Measurements from ENCODE around the gene TEX13B.
"Not testable (repeated sequence)": the region's sequence is repeated elsewhere in the genome, so short reads cannot be mapped to it uniquely, and the experiment has no call there.

Gene TEX13B

GRCh38 chrX:107968623-107969022 lies 13.5 kb downstream of the TEX13B start:
- Histone ChIP-seq H3K4me2 (ENCODE audit: low read length) (no peak overlapping the region), H3K9ac (no peak overlapping the region), H3K4me3 (ENCODE audit: low read depth, low read length) (no peak overlapping the region), H3K36me3 (ENCODE audit: control insufficient read depth, insufficient read depth, low read length) (no peaks in the 10 kb centered on the region), H3K4me1 (no peaks in the 10 kb centered on the region), H3K27me3 (ENCODE audit: control insufficient read depth, insufficient read depth, low read length) (no peaks in the 10 kb centered on the region), H3K27ac (no peak overlapping the region), H3K79me2 (no peaks in the 10 kb centered on the region), H3K9me3 (ENCODE audit: control insufficient read depth, low read length) (no peaks in the 10 kb centered on the region), H2AFZ (no peak overlapping the region)
- no peak for TF ChIP-seq CTCF (IDR thresholded peaks at IDR 0.05)

- not testable (repeated sequence) for H3K9ac ChIP-seq; H3K36me3 ChIP-seq (ENCODE audit: control insufficient read depth, insufficient read depth, low read length); H3K27me3 ChIP-seq (ENCODE audit: control insufficient read depth, insufficient read depth, low read length); H3K79me2 ChIP-seq; H3K27ac ChIP-seq; H3K4me1 ChIP-seq; H2AFZ ChIP-seq; H3K4me2 ChIP-seq (ENCODE audit: low read length); H3K9me3 ChIP-seq (ENCODE audit: control insufficient read depth, low read length); H3K4me3 ChIP-seq (ENCODE audit: low read depth, low read length)
Observed at GRCh38 chrX:107955337-107955736, 26.8 kb downstream of the TEX13B start.

- no peak overlapping the region for H3K4me2 ChIP-seq (ENCODE audit: low read length)
Observed at GRCh38 chrX:107940095-107940494, 42.1 kb downstream of the TEX13B start.

GRCh38 chrX:107936434-107936730 lies 45.8 kb downstream of the TEX13B start:
- Histone ChIP-seq H3K4me2 (ENCODE audit: low read length) (no peak overlapping the region), H3K27ac (no peak overlapping the region), H3K9ac (no peak overlapping the region), H2AFZ (no peak overlapping the region), H3K9me3 (ENCODE audit: control insufficient read depth, low read length) (no peaks in the 10 kb centered on the region), H3K36me3 (ENCODE audit: control insufficient read depth, insufficient read depth, low read length) (no peaks in the 10 kb centered on the region), H3K4me1 (no peaks in the 10 kb centered on the region), H3K4me3 (ENCODE audit: low read depth, low read length) (no peak overlapping the region), H3K79me2 (no peaks in the 10 kb centered on the region), H3K27me3 (ENCODE audit: control insufficient read depth, insufficient read depth, low read length) (no peaks in the 10 kb centered on the region)
- TF ChIP-seq CTCF (IDR thresholded peaks at IDR 0.05): no peak

More at GRCh38 chrX:107940095-107940494, 42.1 kb downstream of the TEX13B start:
- Histone ChIP-seq H3K4me1 (no peaks in the 10 kb centered on the region), H3K4me3 (ENCODE audit: low read depth, low read length) (no peak overlapping the region), H3K79me2 (no peaks in the 10 kb centered on the region), H3K27ac (no peak overlapping the region), H3K36me3 (ENCODE audit: control insufficient read depth, insufficient read depth, low read length) (no peaks in the 10 kb centered on the region), H3K9ac (no peak overlapping the region), H2AFZ (no peak overlapping the region), H3K9me3 (ENCODE audit: control insufficient read depth, low read length) (no peaks in the 10 kb centered on the region), H3K27me3 (ENCODE audit: control insufficient read depth, insufficient read depth, low read length) (no peaks in the 10 kb centered on the region)
- no peak for TF ChIP-seq CTCF (IDR thresholded peaks at IDR 0.05)

- H3K79me2 ChIP-seq: no peaks in the 10 kb centered on the region
- H3K36me3 ChIP-seq (ENCODE audit: control insufficient read depth, insufficient read depth, low read length): no peaks in the 10 kb centered on the region
- H3K27me3 ChIP-seq (ENCODE audit: control insufficient read depth, insufficient read depth, low read length): no peaks in the 10 kb centered on the region
- H2AFZ ChIP-seq: peak overlapping the region; percentile 42
- no peaks in the 10 kb centered on the region for H3K4me1 ChIP-seq
- no peaks in the 10 kb centered on the region for H3K9me3 ChIP-seq (ENCODE audit: control insufficient read depth, low read length)
- no peak overlapping the region for H3K27ac ChIP-seq
- TF ChIP-seq CTCF (IDR thresholded peaks at IDR 0.05): no peak
- no peak overlapping the region for H3K9ac ChIP-seq
- peak overlapping the region; percentile 12 for H3K4me2 ChIP-seq (ENCODE audit: low read length)
- no peak overlapping the region for H3K4me3 ChIP-seq (ENCODE audit: low read depth, low read length)
Observed at GRCh38 chrX:107935664-107936433, 46.3 kb downstream of the TEX13B start.
